ENCODE measurements around the gene SLC31A1.

DNA sequence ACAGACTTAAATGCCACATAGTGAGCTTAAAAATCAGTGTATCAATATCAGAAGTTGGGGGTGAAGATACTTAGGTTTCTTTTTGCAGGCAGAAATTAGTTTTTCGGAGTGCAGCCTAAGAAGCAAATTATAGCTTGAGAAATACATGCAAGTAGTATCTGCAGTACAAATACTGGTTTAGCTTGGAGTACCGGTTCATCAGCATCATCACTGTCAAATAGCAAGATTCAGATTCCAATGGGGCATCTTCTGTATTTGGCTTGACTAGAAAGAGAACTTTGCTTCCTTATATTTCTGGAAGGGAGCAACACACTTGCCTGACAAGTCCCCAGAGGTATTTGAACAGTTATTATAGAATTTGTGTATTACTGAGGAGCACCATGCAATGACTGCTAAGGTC is 19.8 kb downstream of the SLC31A1 start:
- TF ChIP-seq, protein P1, sequence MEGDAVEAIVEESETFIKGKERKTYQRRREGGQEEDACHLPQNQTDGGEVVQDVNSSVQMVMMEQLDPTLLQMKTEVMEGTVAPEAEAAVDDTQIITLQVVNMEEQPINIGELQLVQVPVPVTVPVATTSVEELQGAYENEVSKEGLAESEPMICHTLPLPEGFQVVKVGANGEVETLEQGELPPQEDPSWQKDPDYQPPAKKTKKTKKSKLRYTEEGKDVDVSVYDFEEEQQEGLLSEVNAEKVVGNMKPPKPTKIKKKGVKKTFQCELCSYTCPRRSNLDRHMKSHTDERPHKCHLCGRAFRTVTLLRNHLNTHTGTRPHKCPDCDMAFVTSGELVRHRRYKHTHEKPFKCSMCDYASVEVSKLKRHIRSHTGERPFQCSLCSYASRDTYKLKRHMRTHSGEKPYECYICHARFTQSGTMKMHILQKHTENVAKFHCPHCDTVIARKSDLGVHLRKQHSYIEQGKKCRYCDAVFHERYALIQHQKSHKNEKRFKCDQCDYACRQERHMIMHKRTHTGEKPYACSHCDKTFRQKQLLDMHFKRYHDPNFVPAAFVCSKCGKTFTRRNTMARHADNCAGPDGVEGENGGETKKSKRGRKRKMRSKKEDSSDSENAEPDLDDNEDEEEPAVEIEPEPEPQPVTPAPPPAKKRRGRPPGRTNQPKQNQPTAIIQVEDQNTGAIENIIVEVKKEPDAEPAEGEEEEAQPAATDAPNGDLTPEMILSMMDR (IDR thresholded peaks at IDR 0.05; ENCODE audit: control extremely low read depth in 1 of 3, insufficient read depth in 1 of 3, low read depth in 1 of 3, low read length in 3 of 3), result no peak
- TF ChIP-seq, protein P2, sequence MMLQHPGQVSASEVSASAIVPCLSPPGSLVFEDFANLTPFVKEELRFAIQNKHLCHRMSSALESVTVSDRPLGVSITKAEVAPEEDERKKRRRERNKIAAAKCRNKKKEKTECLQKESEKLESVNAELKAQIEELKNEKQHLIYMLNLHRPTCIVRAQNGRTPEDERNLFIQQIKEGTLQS (IDR thresholded peaks at IDR 0.05; ENCODE audit: insufficient read depth, low read depth, low read length), result no peak
